T-cell (primary cell): ENCODE data around the gene LRFN2. TPM values are rescaled to one million over a fixed set of nuclear protein-coding genes. Genes with fewer than 3 reads are reported as not detected.
A peak's percentile ranks its signal among the peaks of the same experiment; 100 is the strongest.

ENCODE experiments used
- ATAC-seq, 4 experiments: fragments of 200-7000 bp in 3 of 4; fragments of 150-1000 bp in 1 of 4; cut with Tn5 transposase; replicated peaks in 1 of 4; 1 replicate in 3 of 4; 2 replicates in 1 of 4; pipeline ENCODE4 v1.10.0; 2021; ENCODE audit warnings: moderate library complexity in 3 of 4, mild to moderate bottlenecking in 2 of 4, moderate number of reproducible peaks in 1 of 4
- CTCF ChIA-PET, 2 donors: fragments of 300-600 bp; sonication (Branson Sonifier 250); formaldehyde crosslinking; loops; one replicate each; lab custom pipeline; 2022; ENCODE audit warnings: antibody characterized with exemption in 2 of 2; lab: Charles Lee
- POLR2A ChIA-PET, 2 donors: fragments of 300-600 bp; sonication (Branson Sonifier 250); formaldehyde crosslinking; loops; one replicate each; lab custom pipeline; 2022; ENCODE audit warnings: antibody characterized with exemption in 2 of 2; lab: Charles Lee
- DNase-seq, 35 experiments: peaks; one replicate each; pipeline versions ENCODE4 v3.0.0 to v3.0.0-alpha.2; 2013 to 2023
- H3K27ac ChIP-seq: one replicate; pipeline ENCODE4 v1.5.1; 2013; ENCODE audit warnings: low read length
- H3K27me3 ChIP-seq, 2 experiments: replicated peaks in 1 of 2; 1 replicate in 1 of 2; 2 replicates in 1 of 2; pipeline versions ENCODE4 v1.6.1 to v1.7.0; 2013; ENCODE audit warnings: low read length in 1 of 2, mixed read lengths in 1 of 2; ENCODE audit not compliant: control insufficient read depth in 2 of 2, insufficient read depth in 2 of 2; ENCODE audit errors: extremely low read depth in 1 of 2
- H3K36me3 ChIP-seq, 2 donors: 1 replicate in 1 of 2; 2 replicates in 1 of 2; pipeline versions ENCODE4 v1.6.1 to v1.7.0; 2013; ENCODE audit warnings: low read length in 1 of 2; ENCODE audit not compliant: control insufficient read depth in 2 of 2, insufficient read depth in 1 of 2; ENCODE audit errors: extremely low read depth in 1 of 2
- H3K4me1 ChIP-seq, 2 experiments: 1 replicate in 1 of 2; 2 replicates in 1 of 2; pipeline versions ENCODE4 v1.6.1 to v1.7.0; 2013; ENCODE audit warnings: low read length in 2 of 2, mixed read lengths in 1 of 2; ENCODE audit not compliant: insufficient read depth in 2 of 2, control insufficient read depth in 1 of 2; ENCODE audit errors: extremely low read depth in 1 of 2
- H3K4me3 ChIP-seq, 2 donors: 1 replicate in 1 of 2; 2 replicates in 1 of 2; pipeline versions ENCODE4 v1.5.1 to v1.7.0; 2013; ENCODE audit warnings: mild to moderate bottlenecking in 2 of 2, low read length in 1 of 2, moderate library complexity in 1 of 2; ENCODE audit not compliant: control insufficient read depth in 1 of 2; ENCODE audit errors: extremely low read depth in 1 of 2
- H3K9me3 ChIP-seq: 2 replicates; pipeline ENCODE4 v1.7.0; 2013
- H3K27ac Mint-ChIP-seq, 2 donors: one replicate each; pipeline ENCODE4 v1.8.0; 2020 to 2021; ENCODE audit warnings: mild to moderate bottlenecking in 2 of 2, mixed read lengths in 2 of 2
- H3K27me3 Mint-ChIP-seq, 2 donors: one replicate each; pipeline ENCODE4 v1.8.0; 2021 to 2022; ENCODE audit warnings: mixed read lengths in 2 of 2
- H3K36me3 Mint-ChIP-seq: one replicate; pipeline ENCODE4 v1.8.0; 2021; ENCODE audit warnings: mixed read lengths
- H3K4me1 Mint-ChIP-seq, 3 donors: one replicate each; pipeline ENCODE4 v1.8.0; 2020 to 2022; ENCODE audit warnings: mixed read lengths in 3 of 3, mild to moderate bottlenecking in 1 of 3
- H3K4me3 Mint-ChIP-seq, 3 donors: one replicate each; pipeline ENCODE4 v1.8.0; 2020 to 2022; ENCODE audit warnings: mild to moderate bottlenecking in 3 of 3, mixed read lengths in 3 of 3, moderate library complexity in 3 of 3
- H3K9me3 Mint-ChIP-seq, 3 donors: one replicate each; pipeline ENCODE4 v1.8.0; 2020 to 2022; ENCODE audit warnings: mixed read lengths in 3 of 3
- WGBS: methylation state at CpG from one replicate; pipeline ENCODE4 v1.1.5; 2013; ENCODE audit warnings: missing lambda C conversion rate; ENCODE audit not compliant: insufficient coverage; 5-methylcytosine and 5-hydroxymethylcytosine counted together
- total RNA-seq, 35 experiments: library from RNA in 6 of 35; stranded (reverse) in 6 of 35; fragments of 120-200 nt in 1 of 35; gene quantifications; one replicate each; pipeline versions ENCODE4 v1.2.1 to v1.2.4 and lab custom pipeline; 2013 to 2026

The LRFN2 gene
- total RNA-seq, 5 donors from 2014 or later (not counting 1 experiment from before 2014, with no cell fraction given), result 0.12 to 1.7 (median 0.92) TPM

DNA sequence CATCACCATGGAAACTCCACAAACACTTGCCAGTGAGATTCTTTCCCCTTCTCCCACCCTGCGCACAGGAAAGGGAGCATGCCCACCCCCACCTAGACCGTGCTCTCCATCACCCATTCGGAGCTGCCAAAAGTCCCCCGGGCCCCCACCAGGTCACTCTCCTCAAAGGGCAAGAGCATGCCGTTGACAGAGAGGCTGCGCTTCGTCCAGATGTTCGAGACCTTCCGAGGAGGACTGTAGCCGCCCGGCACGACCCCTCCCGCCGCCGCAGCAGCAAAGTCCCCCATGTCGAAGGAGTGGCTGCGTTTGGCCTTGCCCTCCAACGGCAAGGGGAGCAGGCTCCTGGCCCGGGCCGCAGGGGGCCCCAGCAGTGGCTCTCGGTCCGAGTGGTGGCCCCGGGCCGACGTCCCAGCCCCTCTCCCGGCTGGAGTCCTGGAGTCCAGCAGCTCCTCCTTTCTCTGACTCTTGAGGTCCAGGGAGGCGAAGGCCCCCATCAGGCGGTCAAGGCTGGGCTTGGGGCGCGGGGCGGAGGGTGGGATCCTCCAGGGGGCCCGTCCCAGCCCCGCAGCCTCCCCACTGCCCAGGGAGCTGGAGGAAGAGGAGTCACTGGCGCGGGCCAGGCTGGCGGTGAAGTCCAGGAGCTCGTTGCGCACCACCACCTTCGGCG lies 195.2 kb downstream of the LRFN2 start:
- DNase-seq (no peak), ATAC-seq (no peak)
- Mint-ChIP-seq H3K27me3 (peaks cover 0 to 9% of the 10 kb centered on the region in 2 donors), H3K9me3 (no peaks in the 10 kb centered on the region), H3K27ac (peak overlapping the region in 1 of 2 donors; percentile 28), H3K4me3 (peak overlapping the region in 1 of 3 donors; percentile 69), H3K4me1 (peaks cover 44 to 48% (median 48%) of the 10 kb centered on the region in 3 donors), H3K36me3 (no peaks in the 10 kb centered on the region)
- CTCF ChIA-PET, result no interaction called here
- Histone ChIP-seq H3K36me3 (peaks cover 0 to 2% of the 10 kb centered on the region in 2 donors), H3K4me3 (no peak overlapping the region), H3K4me1 (peaks cover 38 to 45% of the 10 kb centered on the region in 2 experiments), H3K9me3 (no peaks in the 10 kb centered on the region), H3K27me3 (peaks cover 0 to 11% of the 10 kb centered on the region in 2 experiments), H3K27ac (no peak overlapping the region)
- POLR2A ChIA-PET, result no interaction called here
- WGBS, result 92% methylated on average over 38 of the region's 40 CpGs

- POLR2A ChIA-PET, result no interaction called here
- Histone ChIP-seq H3K4me1 (peaks cover 42 to 54% of the 10 kb centered on the region in 2 experiments), H3K9me3 (no peaks in the 10 kb centered on the region), H3K4me3 (no peak overlapping the region), H3K27me3 (peaks cover 0 to 11% of the 10 kb centered on the region in 2 experiments), H3K27ac (peak overlapping the region; percentile 45), H3K36me3 (peaks cover 0 to 2% of the 10 kb centered on the region in 2 donors)
- peak overlapping the region; percentile 75 to 82 for H3K27ac Mint-ChIP-seq
- H3K9me3 Mint-ChIP-seq, result no peaks in the 10 kb centered on the region
- H3K4me1 Mint-ChIP-seq, result peaks cover 53 to 57% (median 56%) of the 10 kb centered on the region in 3 donors
- peak overlapping the region in 2 of 3 donors; percentile 3 to 69 for H3K4me3 Mint-ChIP-seq
- CTCF ChIA-PET, result no interaction called here
- ATAC-seq (peak in 2 of 4 experiments; percentile 45 to 63), DNase-seq (peak in 5 of 35 experiments; percentile 8 to 36 (median 11))
- WGBS, result no CpG with 5 or more reads among the region's 3 CpGs
- H3K27me3 Mint-ChIP-seq, result peaks cover 0 to 9% of the 10 kb centered on the region in 2 donors
- H3K36me3 Mint-ChIP-seq, result no peaks in the 10 kb centered on the region
These were observed 196.1 kb downstream of the LRFN2 start for GRCh38 chr6:40391086-40391485.

GRCh38 chr6:40390144-40390800 lies 196.9 kb downstream of the LRFN2 start:
- peaks cover 59 to 65% (median 64%) of the 10 kb centered on the region in 3 donors for H3K4me1 Mint-ChIP-seq
- peak overlapping the region; percentile 90 to 95 for H3K27ac Mint-ChIP-seq

GRCh38 chr6:40389254-40389653 lies 197.9 kb downstream of the LRFN2 start:
- Histone ChIP-seq H3K36me3 (peaks cover 0 to 2% of the 10 kb centered on the region in 2 donors), H3K4me3 (no peak overlapping the region), H3K4me1 (peaks cover 44 to 58% of the 10 kb centered on the region in 2 experiments), H3K27ac (peak overlapping the region; percentile 45), H3K9me3 (no peaks in the 10 kb centered on the region), H3K27me3 (peaks cover 0 to 11% of the 10 kb centered on the region in 2 experiments)
- POLR2A ChIA-PET, result no interaction called here
- peak overlapping the region; percentile 21 to 65 (median 47) for H3K4me3 Mint-ChIP-seq
- CTCF ChIA-PET, result no interaction called here
- H3K9me3 Mint-ChIP-seq, result no peaks in the 10 kb centered on the region
- H3K27me3 Mint-ChIP-seq, result peaks cover 0 to 15% of the 10 kb centered on the region in 2 donors
- peaks cover 67 to 72% (median 72%) of the 10 kb centered on the region in 3 donors for H3K4me1 Mint-ChIP-seq
- ATAC-seq (peak in 3 of 4 experiments; percentile 37 to 83 (median 68)), DNase-seq (peak in 2 of 35 experiments; percentile 14 to 45)
- no peaks in the 10 kb centered on the region for H3K36me3 Mint-ChIP-seq
- WGBS, result no CpG with 5 or more reads among the region's 4 CpGs
- H3K27ac Mint-ChIP-seq, result peak overlapping the region; percentile 90 to 95

More at GRCh38 chr6:40390144-40390800, 196.9 kb downstream of the LRFN2 start:
- peaks cover 44 to 58% of the 10 kb centered on the region in 2 experiments for H3K4me1 ChIP-seq
- Mint-ChIP-seq H3K36me3 (no peaks in the 10 kb centered on the region), H3K4me3 (peak overlapping the region in 2 of 3 donors; percentile 25 to 65), H3K27me3 (peaks cover 0 to 12% of the 10 kb centered on the region in 2 donors), H3K9me3 (no peaks in the 10 kb centered on the region)
- H3K9me3 ChIP-seq, result no peaks in the 10 kb centered on the region
- no peak for ATAC-seq
- DNase-seq, result no peak
- WGBS, result 91% methylated on average over 1 of the region's 4 CpGs
- peaks cover 0 to 2% of the 10 kb centered on the region in 2 donors for H3K36me3 ChIP-seq
- ChIA-PET POLR2A (no interaction called here), CTCF (no interaction called here)
- no peak overlapping the region for H3K4me3 ChIP-seq
- H3K27me3 ChIP-seq, result peaks cover 0 to 11% of the 10 kb centered on the region in 2 experiments
- peak overlapping the region; percentile 45 for H3K27ac ChIP-seq

DNA sequence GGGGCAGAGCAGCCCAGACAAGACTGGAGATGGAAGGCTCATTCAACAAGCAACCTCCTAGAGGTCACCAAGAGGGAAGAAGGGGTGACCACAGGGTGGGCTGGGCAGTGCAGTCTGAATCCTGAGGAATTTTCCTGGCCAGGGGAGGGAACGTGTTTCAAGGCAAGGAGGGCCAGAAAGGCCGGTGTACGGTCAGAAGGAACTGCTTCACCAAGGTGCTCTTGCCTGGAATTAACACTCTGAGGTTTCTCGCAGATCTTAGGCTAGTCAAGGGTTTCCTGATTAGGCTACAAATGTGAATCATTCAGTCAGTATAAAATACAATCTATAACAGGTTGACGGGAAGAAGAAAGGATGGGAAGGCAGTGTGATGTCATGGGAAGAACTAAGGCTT lies 199.3 kb downstream of the LRFN2 start:
- ATAC-seq, result no peak
- H3K4me3 ChIP-seq, result peak overlapping the region in 1 of 2 donors; percentile 10
- H3K27me3 Mint-ChIP-seq, result peaks cover 0 to 15% of the 10 kb centered on the region in 2 donors
- H3K27ac Mint-ChIP-seq, result peak overlapping the region; percentile 85 to 93
- peaks cover 0 to 2% of the 10 kb centered on the region in 2 donors for H3K36me3 ChIP-seq
- H3K27me3 ChIP-seq, result peaks cover 0 to 11% of the 10 kb centered on the region in 2 experiments
- peaks cover 44 to 58% of the 10 kb centered on the region in 2 experiments for H3K4me1 ChIP-seq
- H3K36me3 Mint-ChIP-seq, result no peaks in the 10 kb centered on the region
- no peaks in the 10 kb centered on the region for H3K9me3 ChIP-seq
- 82% methylated on average over 3 of the region's 5 CpGs for WGBS
- H3K4me3 Mint-ChIP-seq, result peak overlapping the region; percentile 1 to 49 (median 14)
- peak overlapping the region; percentile 6 for H3K27ac ChIP-seq
- H3K4me1 Mint-ChIP-seq, result peaks cover 64 to 69% (median 67%) of the 10 kb centered on the region in 3 donors
- ChIA-PET POLR2A (no interaction called here), CTCF (interaction anchor here in 1 of 2 donors (0.6 kb wide), 1 partner anchor 57 kb away, joined by 3 read pairs; no protein-coding TSS in a partner anchor)
- no peak for DNase-seq
- no peaks in the 10 kb centered on the region for H3K9me3 Mint-ChIP-seq
